ENCODE results near the gene RIPOR2. TPM values are rescaled to one million over a fixed set of nuclear protein-coding genes. Genes with fewer than 3 reads are reported as not detected.
"Not testable (repeated sequence)": the region's sequence is repeated elsewhere in the genome, so short reads cannot be mapped to it uniquely, and the experiment has no call there.

RIPOR2 gene
- total RNA-seq, 2 experiments from 2014 or later = 154 to 156 TPM

GRCh38 chr6:24775520-24776058, 160.2 kb downstream of the RIPOR2 start:
- DNase-seq (no peak), ATAC-seq (no peak)
- CTCF ChIA-PET = interaction anchor here (0.6 to 2.2 kb wide), 6 partner anchors 8 to 295 kb away, joined by 3 to 10 read pairs (median 4); partner anchors contain the start of gene C6orf62
- Mint-ChIP-seq H3K4me3 (peak overlapping the region; percentile 99), H3K27me3 (ENCODE audit: low read depth) (no peaks in the 10 kb centered on the region), H3K27ac (peak overlapping the region; percentile 100), H3K36me3 (ENCODE audit: low read depth) (peaks cover 44% of the 10 kb centered on the region), H3K9me3 (ENCODE audit: insufficient read depth) (no peaks in the 10 kb centered on the region), H3K4me1 (ENCODE audit: low read depth) (peaks cover 43% of the 10 kb centered on the region)
- POLR2A ChIA-PET = interaction anchor here (0.6 to 3.1 kb wide), 14 partner anchors 9 to 295 kb away, joined by 3 to 22 read pairs (median 4); partner anchors contain the start of gene C6orf62

DNA sequence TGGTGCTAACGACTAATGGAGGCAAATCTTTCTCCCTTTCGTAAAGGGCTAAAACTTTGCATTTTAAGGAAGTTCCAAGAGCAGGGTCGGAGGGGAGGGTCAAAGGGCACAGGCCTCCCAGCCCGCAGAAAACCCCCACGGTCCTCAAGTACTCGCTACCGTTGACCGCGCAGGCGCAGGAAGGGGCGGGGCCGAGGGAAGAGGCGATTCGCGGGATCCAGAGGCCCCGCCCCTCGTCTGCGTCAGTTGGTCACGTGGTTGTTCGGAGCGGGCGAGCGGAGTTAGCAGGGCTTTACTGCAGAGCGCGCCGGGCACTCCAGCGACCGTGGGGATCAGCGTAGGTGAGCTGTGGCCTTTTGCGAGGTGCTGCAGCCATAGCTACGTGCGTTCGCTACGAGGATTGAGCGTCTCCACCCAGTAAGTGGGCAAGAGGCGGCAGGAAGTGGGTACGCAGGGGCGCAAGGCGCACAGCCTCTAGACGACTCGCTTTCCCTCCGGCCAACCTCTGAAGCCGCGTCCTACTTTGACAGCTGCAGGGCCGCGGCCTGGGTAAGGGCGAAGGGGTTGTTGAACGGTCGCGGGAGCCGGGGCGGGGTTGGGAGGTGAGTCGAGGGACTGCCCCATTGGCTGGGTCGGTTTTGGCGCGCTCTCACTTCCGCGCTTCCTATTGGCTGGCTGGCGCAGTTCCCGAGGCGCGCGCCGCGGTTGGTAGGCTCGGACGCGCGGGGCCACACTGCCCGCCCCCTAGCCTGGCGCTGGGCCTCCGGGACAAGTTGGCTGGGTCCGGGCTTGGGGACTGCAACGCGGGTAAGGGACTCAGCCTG, 160.9 kb downstream of the RIPOR2 start, which contains the start of gene GMNN:
GMNN (plus strand) TSS at position 242 of the 824 bp plus-strand sequence. CDS start 2,310 bp downstream, outside the sequence.
- H3K36me3 Mint-ChIP-seq (ENCODE audit: low read depth) = peaks cover 38% of the 10 kb centered on the region

DNA sequence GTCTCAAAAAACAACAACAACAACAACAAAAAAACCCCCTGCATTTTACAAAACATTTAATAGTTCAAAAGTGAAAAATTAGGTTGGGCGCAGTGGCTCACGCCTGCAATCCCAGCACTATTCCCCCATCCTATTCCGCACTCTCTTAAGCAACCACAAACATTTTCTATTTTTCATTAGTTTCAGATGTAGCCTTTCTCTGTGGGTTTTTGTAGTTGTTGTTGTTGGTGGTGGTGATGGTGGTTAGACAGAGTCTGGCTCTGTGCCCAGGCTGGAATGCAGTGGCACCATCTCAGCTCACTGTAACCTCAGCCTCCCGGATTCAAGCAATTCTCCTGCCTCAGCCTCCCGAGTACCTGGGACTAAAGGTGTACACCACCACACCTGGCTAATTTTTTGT, 167.4 kb downstream of the RIPOR2 start:
- Mint-ChIP-seq H3K4me1 (ENCODE audit: low read depth) (peaks cover 2% of the 10 kb centered on the region), H3K27ac (no peak overlapping the region), H3K36me3 (ENCODE audit: low read depth) (no peaks in the 10 kb centered on the region), H3K27me3 (ENCODE audit: low read depth) (no peaks in the 10 kb centered on the region), H3K9me3 (ENCODE audit: insufficient read depth) (no peaks in the 10 kb centered on the region), H3K4me3 (no peak overlapping the region)
- no peak for ATAC-seq
- ChIA-PET CTCF (interaction anchor here (0.7 to 3.9 kb wide), 5 partner anchors 15 to 485 kb away, joined by 3 to 46 read pairs (median 3); no protein-coding TSS in a partner anchor), POLR2A (no interaction called here)
- no peak for DNase-seq

More for the DNA sequence above, 160.9 kb downstream of the RIPOR2 start, which contains the start of gene GMNN:
- Mint-ChIP-seq H3K27me3 (ENCODE audit: low read depth) (no peaks in the 10 kb centered on the region), H3K9me3 (ENCODE audit: insufficient read depth) (no peaks in the 10 kb centered on the region), H3K27ac (peak within 1 kb of the TSS; percentile 100), H3K4me3 (peak within 1 kb of the TSS; percentile 99), H3K4me1 (ENCODE audit: low read depth) (peaks cover 37% of the 10 kb centered on the region)
- ATAC-seq = peak; percentile 97
- ChIA-PET POLR2A (interaction anchor here (0.6 to 3.1 kb wide), 12 partner anchors 9 to 296 kb away, joined by 3 to 22 read pairs (median 4); partner anchors contain the start of gene C6orf62), CTCF (interaction anchor here (1.1 to 2.2 kb wide), 4 partner anchors 81 to 296 kb away, joined by 3 to 10 read pairs (median 6); no protein-coding TSS in a partner anchor)
- DNase-seq = peak; percentile 99

DNA sequence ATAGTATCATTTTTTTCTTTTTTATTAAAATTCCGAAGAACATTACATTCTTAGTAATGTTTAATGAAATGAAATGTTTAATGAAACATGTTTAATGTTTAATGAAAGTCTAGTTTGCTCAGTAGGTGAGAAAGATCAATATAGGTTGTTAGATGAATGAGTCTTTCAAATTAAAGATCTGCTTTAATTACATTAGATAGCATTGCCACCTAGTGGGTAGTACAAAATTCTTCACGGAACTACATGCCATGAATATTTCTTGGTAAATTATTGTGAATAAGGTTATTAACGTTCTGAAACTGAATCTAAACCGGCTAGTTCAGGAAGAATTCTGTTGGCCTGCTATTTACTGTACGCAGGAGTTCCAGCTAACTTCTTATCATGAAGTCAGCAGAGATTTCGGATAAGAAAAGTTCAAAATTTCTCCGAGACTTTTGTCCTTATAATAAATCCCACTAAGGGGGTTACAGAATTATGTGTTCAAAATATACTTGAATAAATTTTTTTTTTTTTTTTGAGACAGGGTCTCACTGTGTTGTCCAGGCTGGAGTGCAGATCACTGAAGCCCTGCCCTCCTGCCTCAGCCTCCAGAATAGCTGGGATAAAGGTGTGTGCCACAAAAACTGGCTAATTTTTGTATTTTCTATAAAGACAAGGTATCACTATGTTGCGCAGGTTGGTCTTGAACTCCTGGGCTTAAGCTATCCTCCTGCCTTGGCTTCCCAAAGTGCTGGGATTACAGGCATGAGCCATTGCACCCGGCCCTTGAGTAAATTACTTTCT, 168.9 kb downstream of the RIPOR2 start:
- Mint-ChIP-seq H3K27me3 (ENCODE audit: low read depth) (no peaks in the 10 kb centered on the region), H3K27ac (no peak overlapping the region), H3K4me3 (no peak overlapping the region), H3K9me3 (ENCODE audit: insufficient read depth) (no peaks in the 10 kb centered on the region), H3K4me1 (ENCODE audit: low read depth) (peaks cover 3% of the 10 kb centered on the region), H3K36me3 (ENCODE audit: low read depth) (no peaks in the 10 kb centered on the region)
- DNase-seq (no peak), ATAC-seq (peak; percentile 60)
- ChIA-PET POLR2A (no interaction called here), CTCF (interaction anchor here (0.7 to 3.9 kb wide), 13 partner anchors 9 to 483 kb away, joined by 3 to 46 read pairs (median 3); partner anchors contain the start of gene C6orf62)

DNA sequence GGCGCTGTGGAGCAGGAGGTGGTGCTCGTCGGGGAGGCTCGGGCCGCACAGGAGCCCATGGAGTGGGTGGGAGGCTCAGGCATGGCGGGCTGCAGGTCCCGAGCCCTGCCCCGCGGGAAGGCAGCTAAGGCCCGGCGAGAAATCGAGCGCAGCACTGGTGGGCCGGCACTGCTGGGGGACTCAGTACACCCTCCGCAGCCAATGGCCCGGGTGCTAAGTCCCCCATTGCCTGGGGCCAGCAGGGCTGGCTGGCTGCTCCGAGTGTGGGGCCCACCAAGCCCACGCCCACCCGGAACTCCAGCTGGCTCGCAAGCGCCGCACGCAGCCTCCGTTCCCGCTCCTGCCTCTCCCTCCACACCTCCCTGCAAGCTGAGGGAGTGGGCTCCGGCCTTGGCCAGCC, 169.8 kb downstream of the RIPOR2 start:
- H3K4me3 Mint-ChIP-seq; H3K4me1 Mint-ChIP-seq (ENCODE audit: low read depth); ATAC-seq; H3K27me3 Mint-ChIP-seq (ENCODE audit: low read depth); H3K36me3 Mint-ChIP-seq (ENCODE audit: low read depth); H3K27ac Mint-ChIP-seq; DNase-seq; H3K9me3 Mint-ChIP-seq (ENCODE audit: insufficient read depth): not testable (repeated sequence)
- ChIA-PET POLR2A (interaction anchor here (1.1 kb wide), 1 partner anchor 9 kb away, joined by 5 read pairs; the partner anchor contains the start of gene GMNN), CTCF (interaction anchor here (0.7 to 3.9 kb wide), 6 partner anchors 47 to 219 kb away, joined by 3 to 46 read pairs (median 4); partner anchors contain the start of gene C6orf62)

- H3K27ac Mint-ChIP-seq; H3K36me3 Mint-ChIP-seq (ENCODE audit: low read depth); H3K4me3 Mint-ChIP-seq; H3K27me3 Mint-ChIP-seq (ENCODE audit: low read depth); ATAC-seq; DNase-seq; H3K4me1 Mint-ChIP-seq (ENCODE audit: low read depth); H3K9me3 Mint-ChIP-seq (ENCODE audit: insufficient read depth): not testable (repeated sequence)
- POLR2A ChIA-PET = interaction anchor here (0.8 to 1.1 kb wide), 2 partner anchors 10 to 39 kb away, joined by 3 to 5 read pairs; partner anchors contain the start of gene GMNN
- CTCF ChIA-PET = interaction anchor here (0.7 to 3.9 kb wide), 4 partner anchors 46 to 183 kb away, joined by 3 to 46 read pairs (median 4); partner anchors contain the start of gene C6orf62
Measured at GRCh38 chr6:24764833-24765828, 170.6 kb downstream of the RIPOR2 start.

DNA sequence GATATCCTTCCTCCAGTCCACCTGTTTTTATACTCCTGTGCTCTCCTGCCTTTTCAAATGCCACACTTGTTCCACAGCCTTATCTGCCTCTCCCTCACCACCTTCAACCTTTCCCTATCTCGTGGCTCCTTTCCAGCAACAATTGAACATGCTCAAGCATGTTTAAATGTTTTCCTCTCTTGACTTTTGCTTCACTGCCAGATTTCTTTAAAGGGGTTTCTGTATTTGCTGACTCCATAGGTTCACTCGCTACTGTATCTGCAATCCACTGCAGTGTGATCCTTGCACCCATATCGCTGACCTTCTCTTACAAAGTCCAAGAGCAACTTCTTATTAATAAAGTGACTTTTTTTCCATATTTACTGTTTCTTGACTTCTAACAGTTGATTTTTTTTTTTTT, 172.2 kb downstream of the RIPOR2 start:
- ChIA-PET POLR2A (interaction anchor here (0.9 kb wide), 1 partner anchor 42 kb away, joined by 5 read pairs; no protein-coding TSS in a partner anchor), CTCF (no interaction called here)
- DNase-seq = no peak
- no peak for ATAC-seq
- Mint-ChIP-seq H3K9me3 (ENCODE audit: insufficient read depth) (no peaks in the 10 kb centered on the region), H3K27me3 (ENCODE audit: low read depth) (no peaks in the 10 kb centered on the region), H3K4me1 (ENCODE audit: low read depth) (peaks cover 7% of the 10 kb centered on the region), H3K36me3 (ENCODE audit: low read depth) (no peaks in the 10 kb centered on the region), H3K27ac (no peak overlapping the region), H3K4me3 (no peak overlapping the region)

- no peaks in the 10 kb centered on the region for H3K27me3 Mint-ChIP-seq (ENCODE audit: low read depth)
- no peak overlapping the region for H3K27ac Mint-ChIP-seq
- ChIA-PET CTCF (interaction anchor here (1.3 kb wide), 1 partner anchor 12 kb away, joined by 3 read pairs; no protein-coding TSS in a partner anchor), POLR2A (interaction anchor here (0.6 kb wide), 1 partner anchor 106 kb away, joined by 3 read pairs; no protein-coding TSS in a partner anchor)
- ATAC-seq (no peak), DNase-seq (no peak)
- H3K4me1 Mint-ChIP-seq (ENCODE audit: low read depth) = peaks cover 7% of the 10 kb centered on the region
- no peaks in the 10 kb centered on the region for H3K9me3 Mint-ChIP-seq (ENCODE audit: insufficient read depth)
- no peak overlapping the region for H3K4me3 Mint-ChIP-seq
- no peaks in the 10 kb centered on the region for H3K36me3 Mint-ChIP-seq (ENCODE audit: low read depth)
Measured at GRCh38 chr6:24761851-24762250, 173.9 kb downstream of the RIPOR2 start.

DNA sequence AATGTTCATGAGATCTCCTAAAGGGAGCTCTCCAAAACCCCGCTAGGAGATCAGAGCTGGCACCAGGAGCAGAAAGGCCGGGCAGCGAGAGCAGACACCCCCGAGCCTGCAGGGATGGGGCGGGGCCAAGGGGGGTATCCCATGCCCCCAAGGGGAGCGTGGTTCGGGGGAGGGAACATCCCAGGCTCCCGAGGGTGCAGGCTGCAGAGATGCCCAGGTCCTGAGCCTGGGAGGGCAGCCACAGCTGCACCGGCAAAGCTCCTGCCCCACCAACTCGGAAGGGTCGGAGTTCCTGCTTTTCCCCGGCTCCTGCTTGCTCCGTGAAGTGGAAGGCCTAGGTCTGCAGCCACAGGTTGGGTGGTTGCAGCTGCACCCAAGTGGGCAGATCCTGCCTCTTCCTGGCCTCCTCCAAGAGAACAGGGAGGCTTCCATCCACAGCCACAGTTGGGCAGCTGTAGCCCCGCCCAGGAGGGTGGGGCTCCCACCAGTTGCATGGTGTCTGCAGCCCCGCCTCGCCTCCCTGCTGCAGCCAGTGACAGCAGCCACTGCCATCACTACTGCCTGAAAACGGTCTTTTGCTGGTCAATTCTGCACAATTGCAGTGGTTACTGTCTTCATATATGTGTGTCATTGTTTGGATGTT, 174.4 kb downstream of the RIPOR2 start:
- Mint-ChIP-seq H3K4me3 (no peak overlapping the region), H3K9me3 (ENCODE audit: insufficient read depth) (no peaks in the 10 kb centered on the region), H3K36me3 (ENCODE audit: low read depth) (no peaks in the 10 kb centered on the region), H3K27ac (no peak overlapping the region), H3K27me3 (ENCODE audit: low read depth) (no peaks in the 10 kb centered on the region), H3K4me1 (ENCODE audit: low read depth) (peaks cover 7% of the 10 kb centered on the region)
- ATAC-seq (no peak), DNase-seq (no peak)
- ChIA-PET POLR2A (no interaction called here), CTCF (interaction anchor here (1.0 to 1.3 kb wide), 2 partner anchors 13 to 47 kb away, joined by 3 read pairs; no protein-coding TSS in a partner anchor)

- ATAC-seq = no peak
- POLR2A ChIA-PET = no interaction called here
- Mint-ChIP-seq H3K4me1 (ENCODE audit: low read depth) (peaks cover 6% of the 10 kb centered on the region), H3K27me3 (ENCODE audit: low read depth) (no peaks in the 10 kb centered on the region), H3K9me3 (ENCODE audit: insufficient read depth) (no peaks in the 10 kb centered on the region), H3K4me3 (no peak overlapping the region), H3K27ac (no peak overlapping the region), H3K36me3 (ENCODE audit: low read depth) (no peaks in the 10 kb centered on the region)
- DNase-seq = no peak
- CTCF ChIA-PET = interaction anchor here (1.2 to 1.7 kb wide), 2 partner anchors 179 to 267 kb away, joined by 3 to 4 read pairs; no protein-coding TSS in a partner anchor
Measured at GRCh38 chr6:24760210-24760609, 175.6 kb downstream of the RIPOR2 start.

All from activated CD8-positive, alpha-beta T cell treated with anti-CD3 and anti-CD28 coated beads, Interleukin-2, amount 10 ng/mL, durations not matched to agents 7 days and 5 days (primary cell).